Measurements from ENCODE around the gene JAKMIP1.
A peak's percentile ranks its signal among the peaks of the same experiment; 100 is the strongest.

JAKMIP1 gene

DNA sequence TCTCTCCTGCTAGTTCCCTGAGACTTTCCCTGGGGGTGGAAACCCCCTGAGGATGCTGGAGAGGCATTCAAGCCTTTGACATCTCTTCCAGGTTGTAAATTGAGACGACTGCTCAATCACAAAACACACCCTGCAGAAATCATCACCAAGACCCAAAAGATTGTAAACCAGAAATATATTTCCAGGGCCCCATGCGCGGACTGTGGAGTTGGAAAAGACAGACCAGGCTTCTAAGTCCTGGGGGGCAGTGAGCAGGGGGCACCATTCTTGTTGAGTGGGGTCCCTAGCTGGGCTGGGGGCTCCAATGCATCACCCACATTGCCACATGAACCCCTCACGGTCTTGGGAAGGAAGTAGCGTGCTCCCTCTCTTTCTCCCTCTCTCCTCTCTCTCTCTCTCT lies 94.2 kb downstream of the JAKMIP1 start:
- no peak for DNase-seq (ENCODE audit: low read depth)
- TF ChIP-seq, protein P1, sequence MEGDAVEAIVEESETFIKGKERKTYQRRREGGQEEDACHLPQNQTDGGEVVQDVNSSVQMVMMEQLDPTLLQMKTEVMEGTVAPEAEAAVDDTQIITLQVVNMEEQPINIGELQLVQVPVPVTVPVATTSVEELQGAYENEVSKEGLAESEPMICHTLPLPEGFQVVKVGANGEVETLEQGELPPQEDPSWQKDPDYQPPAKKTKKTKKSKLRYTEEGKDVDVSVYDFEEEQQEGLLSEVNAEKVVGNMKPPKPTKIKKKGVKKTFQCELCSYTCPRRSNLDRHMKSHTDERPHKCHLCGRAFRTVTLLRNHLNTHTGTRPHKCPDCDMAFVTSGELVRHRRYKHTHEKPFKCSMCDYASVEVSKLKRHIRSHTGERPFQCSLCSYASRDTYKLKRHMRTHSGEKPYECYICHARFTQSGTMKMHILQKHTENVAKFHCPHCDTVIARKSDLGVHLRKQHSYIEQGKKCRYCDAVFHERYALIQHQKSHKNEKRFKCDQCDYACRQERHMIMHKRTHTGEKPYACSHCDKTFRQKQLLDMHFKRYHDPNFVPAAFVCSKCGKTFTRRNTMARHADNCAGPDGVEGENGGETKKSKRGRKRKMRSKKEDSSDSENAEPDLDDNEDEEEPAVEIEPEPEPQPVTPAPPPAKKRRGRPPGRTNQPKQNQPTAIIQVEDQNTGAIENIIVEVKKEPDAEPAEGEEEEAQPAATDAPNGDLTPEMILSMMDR (conservative IDR thresholded peaks at IDR 0.05; ENCODE audit: low read depth, low read length): no peak
- H3K4me3 ChIP-seq (ENCODE audit: low read length): no peak overlapping the region

DNA sequence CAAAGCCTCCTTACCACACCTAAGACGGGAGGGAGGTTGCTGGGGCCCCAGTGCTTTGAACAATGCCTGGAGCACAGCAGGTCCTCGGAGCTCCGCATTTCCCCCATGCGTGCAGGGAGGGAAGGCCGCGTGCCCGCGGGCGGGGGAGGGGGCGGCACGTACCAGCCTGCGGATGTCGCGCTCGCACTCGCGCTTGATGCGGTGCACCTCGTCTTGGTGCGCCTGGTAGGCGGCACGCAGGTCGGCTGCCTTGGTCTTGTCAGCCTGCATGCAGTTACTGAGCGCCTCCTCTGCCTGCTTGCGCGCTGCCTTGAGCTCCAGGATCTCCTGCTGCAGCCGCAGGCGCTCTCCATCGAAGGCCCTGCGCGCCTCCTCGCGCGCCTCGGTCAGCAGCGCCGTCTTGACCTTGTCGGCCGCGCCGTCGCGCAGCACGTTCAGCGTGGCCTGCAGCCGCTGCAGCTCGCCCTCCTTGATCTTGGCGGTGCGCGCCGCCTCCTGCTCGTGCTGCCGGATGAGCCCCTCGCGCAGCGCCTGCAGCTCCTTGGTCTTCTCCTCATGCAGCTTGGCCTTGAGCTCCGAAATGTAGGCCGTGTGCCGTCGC lies 94.9 kb downstream of the JAKMIP1 start:
- no peak for DNase-seq (ENCODE audit: low read depth)
- H3K4me3 ChIP-seq (ENCODE audit: low read length): no peak overlapping the region
- TF ChIP-seq, protein P1 (conservative IDR thresholded peaks at IDR 0.05; ENCODE audit: low read depth, low read length): no peak

DNA sequence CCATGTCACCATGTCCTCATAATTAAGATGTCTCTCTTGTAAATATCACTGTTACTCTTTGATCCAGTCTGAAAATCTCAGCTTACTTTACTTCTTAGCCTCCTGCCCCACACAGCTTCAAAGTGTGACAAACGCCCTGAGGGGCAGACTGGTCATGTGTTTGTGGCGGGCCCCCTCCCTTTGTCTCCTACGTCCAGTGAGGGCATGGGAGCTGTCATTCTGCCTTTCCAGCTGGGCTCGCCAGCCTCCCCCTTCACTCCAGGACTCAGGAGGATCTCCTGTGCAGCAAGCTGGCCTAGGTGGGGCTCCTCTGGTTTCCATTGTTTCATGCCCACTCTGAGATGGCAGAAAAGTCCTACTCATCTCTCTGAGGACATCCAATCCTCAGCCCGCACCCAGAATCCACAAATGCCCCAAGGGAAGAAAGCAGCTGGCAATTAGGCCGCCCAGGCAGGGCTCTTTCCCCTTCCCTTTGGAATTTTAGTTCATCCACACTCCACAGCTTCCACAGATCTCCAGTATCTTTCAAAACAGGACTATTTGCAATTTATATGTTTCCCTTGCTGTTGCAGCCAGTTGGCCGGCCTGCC lies 95.7 kb downstream of the JAKMIP1 start:
- no peak overlapping the region for H3K4me3 ChIP-seq (ENCODE audit: low read length)
- TF ChIP-seq, protein P1 (conservative IDR thresholded peaks at IDR 0.05; ENCODE audit: low read depth, low read length): no peak
- DNase-seq (ENCODE audit: low read depth): no peak

DNA sequence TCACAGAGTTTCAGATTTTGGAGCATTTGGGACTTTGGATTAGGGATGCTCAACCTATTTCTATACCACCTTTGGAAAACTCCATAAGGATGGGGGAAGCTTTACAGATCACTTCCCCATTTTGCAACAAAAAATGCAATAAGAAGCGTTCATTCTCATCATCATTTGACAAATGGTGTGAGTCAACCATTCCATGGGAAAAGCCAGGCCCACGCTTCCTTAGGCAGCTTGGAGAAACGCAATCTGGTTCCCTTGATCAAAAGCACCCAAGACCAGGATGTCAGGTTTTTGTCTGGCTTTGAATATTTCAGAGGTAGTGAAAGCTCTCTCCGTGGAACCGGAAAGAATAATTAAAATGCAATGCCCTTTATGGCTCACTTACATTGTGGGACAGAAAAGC lies 102.8 kb downstream of the JAKMIP1 start:
- no peak for DNase-seq (ENCODE audit: low read depth)
- TF ChIP-seq, protein P1 (conservative IDR thresholded peaks at IDR 0.05; ENCODE audit: low read depth, low read length): no peak
- no peak overlapping the region for H3K4me3 ChIP-seq (ENCODE audit: low read length)

DNA sequence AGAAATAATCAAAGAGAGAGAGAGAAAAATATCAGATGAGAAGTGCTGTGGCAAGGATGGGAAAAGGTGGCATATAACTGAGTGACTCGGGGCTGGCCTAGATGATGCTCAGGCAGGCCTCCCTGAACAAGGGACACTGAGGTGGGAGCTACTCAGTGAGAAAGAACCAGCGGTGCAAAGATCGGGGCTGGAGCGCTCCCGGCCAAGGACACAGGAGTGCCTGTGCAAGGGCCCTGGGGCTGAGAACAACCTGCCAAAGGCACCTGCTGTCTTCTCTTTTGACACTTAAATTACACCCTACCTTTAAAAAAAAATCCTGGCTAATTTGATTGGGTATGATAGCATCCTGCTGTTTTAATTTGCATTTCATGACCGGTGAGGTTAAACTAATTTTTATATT lies 104.5 kb downstream of the JAKMIP1 start:
- no peak overlapping the region for H3K4me3 ChIP-seq (ENCODE audit: low read length)
- no peak for DNase-seq (ENCODE audit: low read depth)
- TF ChIP-seq, protein P1 (conservative IDR thresholded peaks at IDR 0.05; ENCODE audit: low read depth, low read length): no peak

DNA sequence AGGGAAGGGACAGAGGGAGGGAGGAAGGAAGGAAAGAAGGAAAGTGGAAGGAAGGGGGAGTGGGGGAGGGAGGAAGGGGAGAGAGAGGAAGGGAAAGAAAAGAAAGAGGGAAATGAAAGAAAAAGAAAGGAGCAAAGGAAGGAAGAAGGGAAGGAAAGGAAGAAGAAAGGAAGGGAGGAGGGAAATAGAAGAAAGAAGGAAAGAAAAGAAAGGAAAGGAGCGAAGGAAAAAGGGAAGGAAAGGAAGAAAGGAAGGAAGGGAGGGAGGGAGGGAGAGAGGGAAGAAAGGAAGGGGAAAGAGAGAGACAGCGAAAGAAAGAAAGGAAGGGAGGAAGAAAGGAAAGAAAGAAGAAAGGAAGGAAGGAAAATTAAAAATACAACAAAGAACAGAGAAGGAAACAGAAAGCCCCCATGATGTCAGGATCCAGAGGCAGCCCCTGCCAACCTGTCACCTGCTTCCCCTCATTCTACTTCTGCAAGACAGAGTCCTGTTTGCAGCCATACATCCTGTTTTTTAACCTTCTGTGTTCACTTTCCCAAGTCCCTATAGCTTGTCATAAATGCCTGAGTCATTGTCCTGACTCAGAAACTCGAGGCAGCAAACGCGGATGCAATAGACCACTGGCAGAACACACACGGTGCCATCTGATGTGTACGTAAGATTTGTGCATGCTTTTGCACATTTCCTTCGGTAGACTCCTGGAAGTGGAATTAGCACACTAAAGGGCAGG lies 105.2 kb downstream of the JAKMIP1 start:
- H3K4me3 ChIP-seq (ENCODE audit: low read length): no peak overlapping the region
- peak; percentile 56 for DNase-seq (ENCODE audit: low read depth)
- TF ChIP-seq, protein P1 (conservative IDR thresholded peaks at IDR 0.05; ENCODE audit: low read depth, low read length): no peak

DNA sequence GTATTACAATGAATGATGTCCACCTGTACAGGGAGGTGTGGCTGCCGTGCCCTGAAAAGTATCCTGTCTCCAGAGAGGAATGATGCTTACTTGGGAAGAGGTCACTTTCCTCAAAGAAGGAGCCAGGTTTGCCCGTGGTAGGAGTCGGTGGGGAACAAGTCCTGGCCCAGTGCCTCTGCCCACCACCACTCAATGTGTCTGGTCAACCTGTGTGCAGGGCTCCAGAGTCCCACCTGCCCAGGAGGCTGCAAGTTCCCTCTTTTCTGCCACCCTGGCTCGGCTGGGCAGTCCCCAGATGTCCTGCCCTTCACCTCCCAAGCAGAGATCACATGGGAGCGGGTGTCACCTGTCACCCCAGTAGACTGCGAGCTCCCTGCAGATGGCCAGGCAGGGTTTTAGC lies 106.7 kb downstream of the JAKMIP1 start:
- TF ChIP-seq, protein P1 (conservative IDR thresholded peaks at IDR 0.05; ENCODE audit: low read depth, low read length): no peak

More for the DNA sequence above, 106.7 kb downstream of the JAKMIP1 start:
- no peak overlapping the region for H3K4me3 ChIP-seq (ENCODE audit: low read length)
- no peak for DNase-seq (ENCODE audit: low read depth)

All from retinal pigment epithelial cell (primary cell).